Mesothelial cell of epicardium (in vitro differentiated cells): ENCODE measurements around the gene INCENP. TPM values are rescaled to one million over a fixed set of nuclear protein-coding genes. Genes with fewer than 3 reads are reported as not detected.

Experiments
- DNase-seq, 2 experiments: peaks; one replicate each; pipeline ENCODE4 v3.0.0; 2021; ENCODE audit warnings: low spot score in 2 of 2; ENCODE audit not compliant: unreplicated experiment in 2 of 2
- H3K27ac Mint-ChIP-seq: 2 replicates; pipeline ENCODE4 v1.8.0; 2021; ENCODE audit warnings: mixed read lengths
- H3K27me3 Mint-ChIP-seq: 2 replicates; pipeline ENCODE4 v1.8.0; 2021; ENCODE audit warnings: low read depth, mixed read lengths
- H3K36me3 Mint-ChIP-seq: 2 replicates; pipeline ENCODE4 v1.8.0; 2021; ENCODE audit warnings: mixed read lengths
- H3K4me1 Mint-ChIP-seq: 2 replicates; pipeline ENCODE4 v1.8.0; 2021; ENCODE audit warnings: mixed read lengths
- H3K4me3 Mint-ChIP-seq: 2 replicates; pipeline ENCODE4 v1.8.0; 2021; ENCODE audit warnings: mild to moderate bottlenecking, moderate library complexity, mixed read lengths
- H3K9me3 Mint-ChIP-seq: 2 replicates; pipeline ENCODE4 v1.8.0; 2021; ENCODE audit warnings: mixed read lengths
- CTCF ChIP-seq: fragments of 200-600 bp; sonication (generic); IDR thresholded peaks from one replicate; pipeline ENCODE4 v1.5.0; 2021; ENCODE audit warnings: antibody characterized with exemption; ENCODE audit not compliant: unreplicated experiment
- total RNA-seq: library from RNA; stranded (reverse); gene quantifications from 3 replicates; pipeline ENCODE4 v1.2.1, GENCODE V29; 2021

The INCENP gene
- total RNA-seq, 1 donor from 2014 or later = 50.9 TPM

DNA sequence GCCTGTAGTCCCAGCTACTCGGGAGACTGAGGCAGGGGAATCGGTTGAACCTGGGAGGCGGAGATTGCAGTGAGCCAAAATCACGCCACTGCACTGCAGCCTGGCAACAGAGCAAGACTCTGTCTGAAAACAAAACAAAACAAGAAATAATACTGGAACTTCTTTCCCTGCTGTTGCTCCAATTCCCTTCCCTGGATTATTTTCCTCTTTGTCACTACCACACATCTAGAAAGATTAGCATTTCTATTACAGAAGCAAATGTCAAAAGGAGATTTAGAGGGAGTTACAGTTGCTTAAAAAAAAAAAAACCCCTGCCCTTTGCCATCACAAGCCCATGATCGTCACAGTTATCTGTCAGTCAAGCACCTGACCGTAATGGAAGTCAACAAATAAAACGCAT, 48.5 kb downstream of the INCENP start:
- DNase-seq = no peak
- no peaks in the 10 kb centered on the region for H3K9me3 Mint-ChIP-seq
- peaks cover 4% of the 10 kb centered on the region for H3K4me1 Mint-ChIP-seq
- peaks cover 74% of the 10 kb centered on the region for H3K27me3 Mint-ChIP-seq
- no peak overlapping the region for H3K4me3 Mint-ChIP-seq
- H3K36me3 Mint-ChIP-seq = no peaks in the 10 kb centered on the region
- no peak overlapping the region for H3K27ac Mint-ChIP-seq
- no peak for TF ChIP-seq CTCF

- Mint-ChIP-seq H3K27me3 (peaks cover 53% of the 10 kb centered on the region), H3K9me3 (no peaks in the 10 kb centered on the region), H3K27ac (no peak overlapping the region), H3K4me3 (no peak overlapping the region), H3K36me3 (no peaks in the 10 kb centered on the region), H3K4me1 (no peaks in the 10 kb centered on the region)
- no peak for TF ChIP-seq CTCF
- DNase-seq = no peak
These were observed 53.0 kb downstream of the INCENP start for GRCh38 chr11:62176766-62177165.

DNA sequence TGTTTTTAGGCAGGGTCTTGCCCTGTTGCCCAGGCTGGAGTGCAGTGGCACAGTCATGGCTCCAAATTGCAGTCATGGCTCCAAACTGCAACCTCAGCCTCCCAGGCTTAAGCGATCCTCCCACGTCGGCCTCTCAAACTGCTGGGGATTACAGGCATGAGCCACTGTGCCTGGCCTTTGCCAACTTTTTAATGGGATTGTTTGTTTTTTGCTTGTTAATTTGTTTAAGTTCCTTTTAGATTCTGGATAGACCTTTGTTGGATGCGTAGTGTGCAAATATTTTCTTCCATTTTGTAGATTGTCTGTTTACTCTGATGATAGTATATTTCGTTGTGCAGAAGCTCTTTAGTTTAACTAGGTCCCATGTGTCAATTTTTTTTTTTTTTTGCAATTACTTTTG, 56.2 kb downstream of the INCENP start:
- Mint-ChIP-seq H3K4me1 (no peaks in the 10 kb centered on the region), H3K27ac (no peak overlapping the region), H3K36me3 (no peaks in the 10 kb centered on the region), H3K27me3 (peaks cover 29% of the 10 kb centered on the region), H3K4me3 (no peak overlapping the region), H3K9me3 (peaks cover 10% of the 10 kb centered on the region)
- TF ChIP-seq CTCF = no peak
- no peak for DNase-seq

DNA sequence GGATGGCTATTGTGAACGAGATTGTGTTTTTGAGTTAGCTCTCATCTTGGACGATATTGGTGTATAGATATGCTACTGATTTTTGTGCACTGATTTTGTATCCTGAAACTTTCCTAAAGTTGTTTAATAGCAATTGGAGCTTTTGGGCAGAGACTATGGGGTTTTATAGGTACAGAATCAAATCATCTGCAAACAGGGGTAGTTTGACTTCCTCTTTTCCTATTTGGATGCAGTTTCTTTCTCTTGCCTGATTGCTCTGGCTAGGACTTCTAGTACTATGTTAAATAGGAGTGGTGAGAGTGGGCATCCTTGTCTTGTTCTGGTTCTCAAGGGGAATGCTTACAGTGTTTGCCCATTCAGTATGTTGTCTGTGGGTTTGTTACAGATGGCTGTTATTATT, 57.3 kb downstream of the INCENP start:
- Mint-ChIP-seq H3K27ac (no peak overlapping the region), H3K27me3 (peaks cover 32% of the 10 kb centered on the region), H3K4me3 (no peak overlapping the region), H3K4me1 (no peaks in the 10 kb centered on the region), H3K9me3 (peaks cover 10% of the 10 kb centered on the region), H3K36me3 (no peaks in the 10 kb centered on the region)
- no peak for TF ChIP-seq CTCF
- DNase-seq = no peak

- peaks cover 10% of the 10 kb centered on the region for H3K9me3 Mint-ChIP-seq
- no peak overlapping the region for H3K4me3 Mint-ChIP-seq
- TF ChIP-seq CTCF = no peak
- H3K27me3 Mint-ChIP-seq = peaks cover 26% of the 10 kb centered on the region
- H3K36me3 Mint-ChIP-seq = no peaks in the 10 kb centered on the region
- DNase-seq = no peak
- H3K27ac Mint-ChIP-seq = no peak overlapping the region
- no peaks in the 10 kb centered on the region for H3K4me1 Mint-ChIP-seq
These were observed 58.5 kb downstream of the INCENP start for GRCh38 chr11:62182147-62182891.
